C4-2B (cell line): ENCODE measurements around the gene RABEP2.
"Not testable (repeated sequence)": the region's sequence is repeated elsewhere in the genome, so short reads cannot be mapped to it uniquely, and the experiment has no call there.

Experiments used
- H3K27ac ChIP-seq: fragments of 450-650 bp; 2 replicates; pipeline ENCODE4 v1.5.1; 2017
- ZFX ChIP-seq: fragments of 450-650 bp; IDR thresholded peaks from 2 replicates; pipeline ENCODE4 v1.6.1; 2017
- TF ChIP-seq, protein P1 (sequence below): fragments of 450-650 bp; conservative IDR thresholded peaks from 2 replicates; pipeline ENCODE4 v1.5.1; 2017; ENCODE audit warnings: mild to moderate bottlenecking

Gene RABEP2

DNA sequence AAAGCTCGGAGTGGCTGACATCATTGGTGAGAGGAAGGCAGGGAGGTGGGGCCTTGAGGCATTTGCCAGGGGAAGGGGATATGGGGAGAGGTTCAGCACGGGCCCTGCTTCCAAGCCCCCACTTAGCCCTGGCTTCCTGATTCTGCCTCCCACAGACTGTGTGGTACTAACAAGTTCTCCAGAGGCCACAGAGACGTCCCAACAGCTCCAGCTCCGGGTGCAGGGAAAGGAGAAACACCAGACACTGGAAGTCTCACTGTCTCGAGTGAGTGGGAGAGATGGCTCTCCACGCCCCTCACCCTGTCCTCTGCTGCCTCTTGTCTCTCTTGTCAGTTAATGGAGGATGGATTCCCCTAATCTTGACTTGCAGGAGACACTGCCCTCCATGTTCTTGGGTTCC is 33.8 kb upstream of the RABEP2 start:
- H3K27ac ChIP-seq = no peak overlapping the region
- TF ChIP-seq ZFX = no peak
- TF ChIP-seq, protein P1, sequence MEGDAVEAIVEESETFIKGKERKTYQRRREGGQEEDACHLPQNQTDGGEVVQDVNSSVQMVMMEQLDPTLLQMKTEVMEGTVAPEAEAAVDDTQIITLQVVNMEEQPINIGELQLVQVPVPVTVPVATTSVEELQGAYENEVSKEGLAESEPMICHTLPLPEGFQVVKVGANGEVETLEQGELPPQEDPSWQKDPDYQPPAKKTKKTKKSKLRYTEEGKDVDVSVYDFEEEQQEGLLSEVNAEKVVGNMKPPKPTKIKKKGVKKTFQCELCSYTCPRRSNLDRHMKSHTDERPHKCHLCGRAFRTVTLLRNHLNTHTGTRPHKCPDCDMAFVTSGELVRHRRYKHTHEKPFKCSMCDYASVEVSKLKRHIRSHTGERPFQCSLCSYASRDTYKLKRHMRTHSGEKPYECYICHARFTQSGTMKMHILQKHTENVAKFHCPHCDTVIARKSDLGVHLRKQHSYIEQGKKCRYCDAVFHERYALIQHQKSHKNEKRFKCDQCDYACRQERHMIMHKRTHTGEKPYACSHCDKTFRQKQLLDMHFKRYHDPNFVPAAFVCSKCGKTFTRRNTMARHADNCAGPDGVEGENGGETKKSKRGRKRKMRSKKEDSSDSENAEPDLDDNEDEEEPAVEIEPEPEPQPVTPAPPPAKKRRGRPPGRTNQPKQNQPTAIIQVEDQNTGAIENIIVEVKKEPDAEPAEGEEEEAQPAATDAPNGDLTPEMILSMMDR = no peak

- H3K27ac ChIP-seq = no peak overlapping the region
- no peak for TF ChIP-seq ZFX
Observed at GRCh38 chr16:28958216-28958615, 33.2 kb upstream of the RABEP2 start.

- TF ChIP-seq, protein P1 = no peak
- TF ChIP-seq ZFX = no peak
- peak overlapping the region; percentile 85 for H3K27ac ChIP-seq
Observed at GRCh38 chr16:28951410-28951943, 26.4 kb upstream of the RABEP2 start.

GRCh38 chr16:28950648-28951409 is 25.8 kb upstream of the RABEP2 start, which contains the start of gene NFATC2IP:
Gene NFATC2IP, plus strand, starts transcription at chr16:28950937. Its CDS starts 75 bp downstream, at chr16:28951012.
- TF ChIP-seq ZFX = no peak
- TF ChIP-seq, protein P1 = no peak
- peak within 1 kb of the TSS; percentile 85 for H3K27ac ChIP-seq

DNA sequence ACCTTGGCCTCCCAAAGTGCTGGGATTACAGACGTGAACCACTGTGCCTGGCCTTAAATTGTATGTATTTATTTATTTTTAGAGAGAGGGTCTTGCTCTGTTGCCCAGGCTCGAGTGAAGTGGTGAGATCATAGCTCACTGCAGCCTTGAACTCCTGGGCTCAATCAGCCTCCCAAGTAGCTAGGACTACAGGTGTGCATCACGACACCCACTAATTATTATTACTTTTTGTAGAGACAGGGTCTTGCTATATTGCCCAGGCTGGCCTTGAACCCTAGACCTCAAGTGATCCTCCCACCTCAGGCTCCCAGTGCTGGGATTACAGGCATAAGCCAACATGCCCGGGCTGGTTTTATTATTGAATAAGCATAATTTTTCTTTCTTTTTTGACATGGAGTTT is 21.6 kb upstream of the RABEP2 start:
- no peak overlapping the region for H3K27ac ChIP-seq
- TF ChIP-seq ZFX = no peak
- TF ChIP-seq, protein P1 = no peak

GRCh38 chr16:28943281-28943680 is 18.2 kb upstream of the RABEP2 start:
- TF ChIP-seq ZFX = no peak
- TF ChIP-seq, protein P1 = no peak
- no peak overlapping the region for H3K27ac ChIP-seq

GRCh38 chr16:28939825-28940224 is 14.8 kb upstream of the RABEP2 start:
- not testable (repeated sequence) for H3K27ac ChIP-seq

- no peak overlapping the region for H3K27ac ChIP-seq
- no peak for TF ChIP-seq ZFX
- TF ChIP-seq, protein P1 = no peak
Observed at GRCh38 chr16:28938721-28939120, 13.7 kb upstream of the RABEP2 start.
